NCI-H2081 treated with DMSO at 0.1 percent for 48 hours (cell line): Measurements from ENCODE around the gene CDK5RAP3.
"Not testable (repeated sequence)": the region's sequence is repeated elsewhere in the genome, so short reads cannot be mapped to it uniquely, and the experiment has no call there.

Experiments
- DNase-seq: peaks from one replicate; lab custom pipeline; 2025; lab: John Stamatoyannopoulos, UW

The CDK5RAP3 gene

GRCh38 chr17:47998044-47998443 lies 27.1 kb downstream of the CDK5RAP3 start:
- DNase-seq: no peak

DNA sequence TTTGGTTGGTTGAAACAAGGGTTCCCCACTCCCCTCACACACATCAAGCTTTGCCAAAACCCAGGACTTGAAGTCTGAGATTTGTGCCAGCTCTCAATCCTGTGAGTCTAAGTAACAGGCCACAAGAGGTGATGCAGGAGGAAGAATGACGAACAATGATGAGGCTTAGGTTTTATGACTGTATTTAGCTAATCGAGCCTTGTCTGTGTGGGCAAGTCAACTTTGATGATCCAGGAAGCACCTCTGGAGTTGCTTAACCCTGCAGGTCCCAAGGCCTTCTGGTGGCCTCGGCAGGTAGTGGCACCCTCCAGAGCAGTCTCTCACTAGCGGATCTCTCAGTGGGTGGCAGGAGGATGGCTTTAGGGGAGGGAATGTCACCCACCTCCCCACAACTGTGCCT lies 28.7 kb downstream of the CDK5RAP3 start:
- DNase-seq: no peak

- DNase-seq: no peak
These were observed 30.3 kb downstream of the CDK5RAP3 start for GRCh38 chr17:48001197-48001596.

GRCh38 chr17:48001657-48002056 lies 30.7 kb downstream of the CDK5RAP3 start:
- DNase-seq: not testable (repeated sequence)

GRCh38 chr17:48002266-48002915 lies 31.5 kb downstream of the CDK5RAP3 start:
- no peak for DNase-seq

- no peak for DNase-seq
These were observed 32.1 kb downstream of the CDK5RAP3 start for GRCh38 chr17:48002916-48003416.

GRCh38 chr17:48003417-48004151 lies 32.7 kb downstream of the CDK5RAP3 start:
- DNase-seq: peak; percentile 95

DNA sequence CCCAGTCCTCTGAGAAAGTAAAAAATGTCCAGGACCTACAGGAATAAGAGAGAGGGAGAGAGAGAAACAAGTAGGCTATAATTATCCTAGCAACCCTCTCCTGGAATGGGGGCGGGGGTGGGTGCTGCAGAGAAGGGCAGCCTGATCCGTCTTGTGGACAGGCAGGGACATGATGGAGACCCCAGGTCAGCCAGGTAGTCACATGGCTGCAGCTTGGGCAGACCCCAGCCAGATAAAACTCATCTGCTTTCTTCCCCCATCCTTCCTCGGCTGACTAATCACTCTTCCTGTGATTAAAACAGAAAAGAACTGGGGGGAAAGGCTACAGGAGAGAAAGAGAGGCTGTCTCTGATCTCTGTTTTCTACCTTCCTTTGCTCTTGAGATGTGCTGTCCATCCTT lies 34.1 kb downstream of the CDK5RAP3 start:
- DNase-seq: no peak

- DNase-seq: no peak
These were observed 36.2 kb downstream of the CDK5RAP3 start for GRCh38 chr17:48006936-48007709.

DNA sequence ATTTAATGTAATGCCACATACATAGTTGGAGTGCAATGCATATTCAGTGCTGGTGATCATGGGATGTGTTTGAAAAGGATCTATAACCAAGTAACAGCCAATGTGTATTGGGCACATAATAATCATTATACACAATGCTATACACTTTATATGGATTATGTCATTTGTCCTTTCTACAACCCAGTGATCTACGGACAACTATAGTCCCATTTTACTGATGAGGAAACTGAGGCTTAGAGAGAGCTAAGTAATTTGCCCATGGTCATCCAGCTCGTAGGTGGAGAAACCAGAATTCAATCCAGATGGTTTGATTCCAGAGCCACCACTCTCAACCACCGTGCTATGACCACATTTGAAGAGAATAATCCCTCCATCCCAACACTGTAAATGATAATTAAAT lies 39.3 kb downstream of the CDK5RAP3 start:
- no peak for DNase-seq

GRCh38 chr17:48011405-48012150 lies 40.7 kb downstream of the CDK5RAP3 start:
- DNase-seq: no peak

- DNase-seq: peak; percentile 72
These were observed 41.2 kb downstream of the CDK5RAP3 start for GRCh38 chr17:48012151-48012520.

GRCh38 chr17:48012654-48013053 lies 41.7 kb downstream of the CDK5RAP3 start:
- no peak for DNase-seq

GRCh38 chr17:48013876-48014594 lies 43.1 kb downstream of the CDK5RAP3 start:
- no peak for DNase-seq

- DNase-seq: no peak
These were observed 43.7 kb downstream of the CDK5RAP3 start for GRCh38 chr17:48014595-48015111.

DNA sequence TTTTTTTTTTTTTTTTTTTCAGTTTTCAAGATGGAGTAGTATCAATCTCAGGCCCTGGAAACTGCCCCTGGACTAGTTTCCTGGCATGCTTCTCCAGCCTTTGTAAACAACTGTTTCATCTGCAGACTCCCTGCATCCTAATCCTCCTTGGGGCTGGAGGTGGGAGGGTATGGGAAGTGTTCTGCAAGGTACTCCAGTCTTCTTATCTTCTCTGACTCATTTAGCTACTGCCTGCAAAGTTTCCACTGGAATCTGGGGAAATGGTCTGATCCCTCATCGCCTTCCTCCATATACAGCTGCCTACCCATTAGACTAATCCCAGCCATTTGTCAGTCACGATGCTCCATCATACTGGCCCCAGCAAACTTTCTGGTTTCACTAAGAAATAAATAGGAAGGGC lies 45.2 kb downstream of the CDK5RAP3 start:
- no peak for DNase-seq

- not testable (repeated sequence) for DNase-seq
These were observed 46.9 kb downstream of the CDK5RAP3 start for GRCh38 chr17:48017817-48018158.

GRCh38 chr17:48021934-48022333 lies 51.0 kb downstream of the CDK5RAP3 start:
- DNase-seq: no peak

DNA sequence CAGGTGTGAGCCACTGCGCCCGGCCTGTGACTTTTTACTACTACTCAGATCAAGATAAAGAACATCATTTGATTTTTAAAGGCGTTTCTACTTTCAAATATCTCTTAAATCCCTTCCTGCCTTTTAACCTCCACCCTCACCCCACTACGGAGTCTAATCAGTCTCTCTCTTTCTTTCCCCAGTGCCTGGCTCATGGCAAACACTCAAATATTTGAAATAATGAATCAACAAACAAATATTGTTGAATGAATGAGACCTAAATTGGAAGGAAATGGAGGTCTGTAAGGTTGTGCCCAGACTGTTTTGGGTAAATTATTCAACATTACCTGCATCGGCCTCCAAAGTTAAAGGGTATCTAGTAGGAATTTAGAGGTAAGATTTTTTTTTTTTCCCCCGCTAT lies 52.0 kb downstream of the CDK5RAP3 start:
- DNase-seq: no peak

DNA sequence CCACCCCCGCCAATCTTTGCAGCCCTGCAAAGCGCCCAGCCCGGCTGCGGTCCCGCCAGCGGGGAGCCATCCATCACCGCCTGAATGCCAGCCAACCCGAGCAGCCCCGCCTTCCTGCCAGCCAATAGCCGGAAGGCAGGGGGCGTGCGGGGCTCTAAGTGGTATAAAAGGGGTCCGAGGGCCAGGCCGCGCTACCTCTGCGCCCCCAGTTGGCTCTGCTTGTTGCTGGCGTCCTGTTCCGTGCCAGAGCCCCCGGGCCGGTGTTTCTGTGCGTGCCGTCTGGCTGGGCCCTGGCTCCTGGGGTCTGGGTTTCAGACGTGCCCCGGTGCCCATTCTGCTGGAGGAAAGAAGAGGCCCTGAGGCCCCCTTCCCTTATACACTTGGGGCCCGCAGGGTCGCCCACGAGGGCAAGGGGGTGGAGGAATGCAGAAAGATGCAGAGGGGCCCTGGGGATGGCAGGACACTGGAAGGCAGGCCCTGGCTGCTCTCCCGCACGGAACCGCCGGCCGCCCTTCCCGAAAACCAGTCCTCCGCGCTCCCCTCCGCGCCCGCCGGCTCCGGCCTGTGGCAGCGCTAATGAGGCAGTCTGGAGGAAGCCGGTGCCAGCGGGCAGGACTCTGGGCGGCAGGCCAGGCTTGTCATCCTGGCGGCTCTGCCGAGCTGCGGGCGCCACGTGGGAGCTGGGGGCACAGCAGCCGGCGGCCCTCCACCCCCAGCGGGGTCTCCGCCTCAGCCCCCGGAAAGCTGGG lies 52.7 kb downstream of the CDK5RAP3 start:
- peak; percentile 65 for DNase-seq
